Stomach (tissue), 4 donors: ENCODE data around the gene SLC4A2.

ENCODE experiments used
- EP300 ChIP-seq: sonication (generic); formaldehyde crosslinking; IDR thresholded peaks from one replicate; pipeline ENCODE4 v1.6.1; 2017; ENCODE audit warnings: antibody characterized with exemption
- POLR2A ChIP-seq, 4 donors: fragments of 450-650 bp; IDR thresholded peaks; one replicate each; pipeline ENCODE4 v1.6.1; 2016; ENCODE audit warnings: antibody characterized with exemption in 4 of 4, control low read depth in 2 of 4, mild to moderate bottlenecking in 1 of 4, moderate library complexity in 1 of 4
- TF ChIP-seq, protein P1 (sequence below), 7 experiments: fragments of 450-650 bp in 4 of 7; fragments of 200-600 bp in 3 of 7; sonication (generic) in 3 of 7; IDR thresholded peaks; one replicate each; pipeline ENCODE4 v1.5.1; 2016 to 2019; ENCODE audit warnings: antibody characterized with exemption in 7 of 7, control low read depth in 2 of 7, mild to moderate bottlenecking in 1 of 7

DNA sequence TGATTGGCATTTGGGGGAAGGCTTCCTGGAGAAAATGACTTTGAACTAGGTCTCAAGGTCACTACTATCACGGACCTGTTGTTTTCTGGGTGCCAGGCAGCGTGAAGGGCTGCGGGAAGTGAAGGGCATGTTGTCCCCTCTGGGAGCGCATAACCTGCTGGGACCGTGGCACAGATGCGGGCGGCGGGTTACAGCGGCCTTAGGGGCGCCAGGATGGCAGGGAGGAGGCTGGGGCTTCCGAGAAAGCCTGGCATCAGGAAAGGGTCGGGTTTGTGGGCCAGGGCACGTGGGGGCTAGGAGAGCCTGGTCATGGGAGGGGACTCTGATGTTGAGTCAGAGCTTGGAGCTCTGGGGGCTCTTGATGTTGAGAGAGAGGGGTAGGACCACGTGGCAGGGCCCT, 6.1 kb downstream of the SLC4A2 start:
- TF ChIP-seq, protein P1, sequence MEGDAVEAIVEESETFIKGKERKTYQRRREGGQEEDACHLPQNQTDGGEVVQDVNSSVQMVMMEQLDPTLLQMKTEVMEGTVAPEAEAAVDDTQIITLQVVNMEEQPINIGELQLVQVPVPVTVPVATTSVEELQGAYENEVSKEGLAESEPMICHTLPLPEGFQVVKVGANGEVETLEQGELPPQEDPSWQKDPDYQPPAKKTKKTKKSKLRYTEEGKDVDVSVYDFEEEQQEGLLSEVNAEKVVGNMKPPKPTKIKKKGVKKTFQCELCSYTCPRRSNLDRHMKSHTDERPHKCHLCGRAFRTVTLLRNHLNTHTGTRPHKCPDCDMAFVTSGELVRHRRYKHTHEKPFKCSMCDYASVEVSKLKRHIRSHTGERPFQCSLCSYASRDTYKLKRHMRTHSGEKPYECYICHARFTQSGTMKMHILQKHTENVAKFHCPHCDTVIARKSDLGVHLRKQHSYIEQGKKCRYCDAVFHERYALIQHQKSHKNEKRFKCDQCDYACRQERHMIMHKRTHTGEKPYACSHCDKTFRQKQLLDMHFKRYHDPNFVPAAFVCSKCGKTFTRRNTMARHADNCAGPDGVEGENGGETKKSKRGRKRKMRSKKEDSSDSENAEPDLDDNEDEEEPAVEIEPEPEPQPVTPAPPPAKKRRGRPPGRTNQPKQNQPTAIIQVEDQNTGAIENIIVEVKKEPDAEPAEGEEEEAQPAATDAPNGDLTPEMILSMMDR (IDR thresholded peaks at IDR 0.05) = no peak
- TF ChIP-seq EP300 = no peak
- TF ChIP-seq POLR2A (IDR thresholded peaks at IDR 0.05) = no peak
